ENCODE data around the gene TRIM65. TPM values are rescaled to one million over a fixed set of nuclear protein-coding genes. Genes with fewer than 3 reads are reported as not detected.

Gene TRIM65
- total and polyA plus RNA-seq, 2 of the 13 experiments (the other 11 are each of a cell fraction or from before 2014, with no cell fraction given), result 10.3 to 22.4 TPM

- TF ChIP-seq ARID2 (CRISPR knock-in tag; IDR thresholded peaks at IDR 0.05; ENCODE audit: borderline replicate concordance) (peak; percentile 95), RFX3 (CRISPR knock-in tag; IDR thresholded peaks at IDR 0.05) (no peak; the same call in 1 of the 2 replicates), MED8 (CRISPR knock-in tag; IDR thresholded peaks at IDR 0.05; ENCODE audit: insufficient replicate concordance) (peak; percentile 85), HBP1 (CRISPR knock-in tag; IDR thresholded peaks at IDR 0.05; ENCODE audit: low read depth) (peak; percentile 87; the same call in 1 of the 2 replicates), ZNF260 (CRISPR knock-in tag; IDR thresholded peaks at IDR 0.05; ENCODE audit: borderline replicate concordance, low read depth) (0 out of 2 replicates have a peak, but pooled peaks have one; percentile 30), ZNF775 (CRISPR knock-in tag; IDR thresholded peaks at IDR 0.05; ENCODE audit: borderline replicate concordance) (no peak), FLYWCH1 (CRISPR knock-in tag; IDR thresholded peaks at IDR 0.05) (no peak), ATAD3A (CRISPR knock-in tag; IDR thresholded peaks at IDR 0.05) (no peak), ZNF709 (CRISPR knock-in tag; IDR thresholded peaks at IDR 0.05) (peak; percentile 61; the same call in 1 of the 2 replicates), ZNF782 (CRISPR knock-in tag; IDR thresholded peaks at IDR 0.05; ENCODE audit: borderline replicate concordance) (no peak; the same call in none of the 2 replicates), LRRFIP1 (CRISPR knock-in tag; conservative IDR thresholded peaks at IDR 0.05) (no peak; the same call in 1 of the 2 replicates), ZSCAN5A (CRISPR knock-in tag; IDR thresholded peaks at IDR 0.05; ENCODE audit: borderline replicate concordance) (peak; percentile 86; the same call in 1 of the 2 replicates), ERF (CRISPR knock-in tag; IDR thresholded peaks at IDR 0.05) (peak; percentile 81), ZNF432 (CRISPR knock-in tag; IDR thresholded peaks at IDR 0.05; ENCODE audit: borderline replicate concordance) (no peak), ZNF510 (CRISPR knock-in tag; IDR thresholded peaks at IDR 0.05; ENCODE audit: low read depth) (peak; percentile 70; the same call in 1 of the 2 replicates), ZNF7 (CRISPR knock-in tag; IDR thresholded peaks at IDR 0.05) (no peak), BRD4 (CRISPR knock-in tag; IDR thresholded peaks at IDR 0.05) (peak; percentile 97), SNRNP70 (IDR thresholded peaks at IDR 0.05; ENCODE audit: low read depth, low read length) (no peak), TMF1 (CRISPR knock-in tag; IDR thresholded peaks at IDR 0.05; ENCODE audit: low read depth) (peak; percentile 84; the same call in 1 of the 2 replicates)
- TF ChIP-seq, protein P1, sequence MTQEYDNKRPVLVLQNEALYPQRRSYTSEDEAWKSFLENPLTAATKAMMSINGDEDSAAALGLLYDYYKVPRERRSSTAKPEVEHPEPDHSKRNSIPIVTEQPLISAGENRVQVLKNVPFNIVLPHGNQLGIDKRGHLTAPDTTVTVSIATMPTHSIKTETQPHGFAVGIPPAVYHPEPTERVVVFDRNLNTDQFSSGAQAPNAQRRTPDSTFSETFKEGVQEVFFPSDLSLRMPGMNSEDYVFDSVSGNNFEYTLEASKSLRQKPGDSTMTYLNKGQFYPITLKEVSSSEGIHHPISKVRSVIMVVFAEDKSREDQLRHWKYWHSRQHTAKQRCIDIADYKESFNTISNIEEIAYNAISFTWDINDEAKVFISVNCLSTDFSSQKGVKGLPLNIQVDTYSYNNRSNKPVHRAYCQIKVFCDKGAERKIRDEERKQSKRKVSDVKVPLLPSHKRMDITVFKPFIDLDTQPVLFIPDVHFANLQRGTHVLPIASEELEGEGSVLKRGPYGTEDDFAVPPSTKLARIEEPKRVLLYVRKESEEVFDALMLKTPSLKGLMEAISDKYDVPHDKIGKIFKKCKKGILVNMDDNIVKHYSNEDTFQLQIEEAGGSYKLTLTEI (CRISPR knock-in tag; conservative IDR thresholded peaks at IDR 0.05), result no peak
- TF ChIP-seq, protein P2, sequence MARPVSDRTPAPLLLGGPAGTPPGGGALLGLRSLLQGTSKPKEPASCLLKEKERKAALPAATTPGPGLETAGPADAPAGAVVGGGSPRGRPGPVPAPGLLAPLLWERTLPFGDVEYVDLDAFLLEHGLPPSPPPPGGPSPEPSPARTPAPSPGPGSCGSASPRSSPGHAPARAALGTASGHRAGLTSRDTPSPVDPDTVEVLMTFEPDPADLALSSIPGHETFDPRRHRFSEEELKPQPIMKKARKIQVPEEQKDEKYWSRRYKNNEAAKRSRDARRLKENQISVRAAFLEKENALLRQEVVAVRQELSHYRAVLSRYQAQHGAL (CRISPR knock-in tag; IDR thresholded peaks at IDR 0.05; ENCODE audit: not compliant biosample characterization), result no peak
Measured at GRCh38 chr17:75876190-75876937, 20.4 kb downstream of the TRIM65 start (continued).

Data from HepG2 (cell line).